ENCODE measurements around the gene SIPA1.

SIPA1 gene

DNA sequence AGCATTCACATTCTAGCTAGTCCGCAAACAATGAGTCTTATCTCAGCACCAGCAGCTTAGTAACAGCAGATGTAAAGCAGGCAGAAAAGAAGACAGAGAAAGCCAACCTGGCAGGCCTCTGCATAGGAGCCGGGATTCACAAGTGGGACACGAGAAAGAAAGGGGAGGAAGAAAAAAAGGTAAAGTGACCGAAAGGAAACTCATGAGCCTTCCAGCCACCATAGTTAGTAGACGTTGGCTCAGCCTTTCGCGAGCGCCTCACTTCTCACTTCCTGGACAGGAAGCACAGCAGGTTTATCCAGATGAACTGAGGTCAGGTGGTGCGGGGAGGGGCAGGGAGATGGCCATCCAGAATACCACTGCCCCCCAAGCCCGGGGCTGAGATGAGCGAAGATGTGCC is 54.5 kb downstream of the SIPA1 start:
- TF ChIP-seq POLR2AphosphoS5 (IDR thresholded peaks at IDR 0.05; ENCODE audit: borderline replicate concordance, low read depth, low read length) = no peak
- no peak for TF ChIP-seq FOXP2 (optimal IDR thresholded peaks at IDR 0.05; ENCODE audit: control extremely low read depth, extremely low read length, insufficient read depth)
- TF ChIP-seq EZH2 (IDR thresholded peaks at IDR 0.05) = no peak
- Histone ChIP-seq H3K27ac (no peak overlapping the region), H3K9ac (ENCODE audit: insufficient read length) (no peak overlapping the region), H3K4me3 (no peak overlapping the region), H3K36me3 (ENCODE audit: insufficient read depth, low read length) (no peaks in the 10 kb centered on the region), H3K9me3 (ENCODE audit: low read depth, low read length) (no peaks in the 10 kb centered on the region)
- no peak for DNase-seq (ENCODE audit: low read depth, low spot score)

DNA sequence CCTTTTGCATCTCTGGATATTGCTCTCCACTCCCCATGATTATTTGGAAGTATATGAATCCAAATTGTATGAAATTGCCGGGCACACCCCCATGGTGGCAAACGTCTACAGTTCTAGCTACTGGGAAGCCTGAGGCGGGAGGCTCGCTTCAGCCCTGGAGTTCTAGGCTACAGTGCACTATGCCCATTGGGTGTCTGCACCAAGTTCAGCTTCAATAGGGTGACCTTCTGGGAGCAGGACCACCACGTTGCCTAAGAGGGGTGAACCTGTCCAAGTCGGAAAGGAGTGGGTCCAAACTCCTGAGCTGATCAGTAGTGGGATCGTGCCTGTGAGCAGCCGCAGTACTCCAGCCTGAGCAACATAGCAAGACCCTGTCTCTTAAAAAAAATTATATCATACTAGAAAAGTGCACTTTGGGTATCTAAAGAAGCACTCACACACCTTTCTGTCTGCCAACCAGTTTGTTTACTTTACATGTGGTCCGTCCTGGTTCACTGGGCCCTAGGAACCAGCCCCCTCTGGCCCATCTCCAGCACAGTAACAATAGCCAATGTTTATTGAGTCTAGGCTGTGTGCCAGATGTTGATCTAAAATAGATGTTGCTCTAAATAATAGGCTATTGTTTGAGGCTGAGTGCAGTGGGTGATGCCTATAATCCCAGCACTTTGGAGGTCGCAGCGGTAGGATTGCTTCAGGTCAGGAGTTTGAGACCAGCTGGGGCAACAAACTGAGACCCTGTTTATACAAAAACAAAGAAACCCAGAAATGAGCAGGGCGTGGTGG is 57.7 kb downstream of the SIPA1 start:
- Histone ChIP-seq H3K27ac (no peak overlapping the region), H3K9ac (ENCODE audit: insufficient read length) (no peak overlapping the region), H3K9me3 (ENCODE audit: low read depth, low read length) (no peaks in the 10 kb centered on the region), H3K36me3 (ENCODE audit: insufficient read depth, low read length) (no peaks in the 10 kb centered on the region), H3K4me3 (no peak overlapping the region)
- no peak for DNase-seq (ENCODE audit: low read depth, low spot score)
- no peak for TF ChIP-seq POLR2AphosphoS5 (IDR thresholded peaks at IDR 0.05; ENCODE audit: borderline replicate concordance, low read depth, low read length)
- TF ChIP-seq FOXP2 (optimal IDR thresholded peaks at IDR 0.05; ENCODE audit: control extremely low read depth, extremely low read length, insufficient read depth) = no peak
- TF ChIP-seq EZH2 (IDR thresholded peaks at IDR 0.05) = no peak

DNA sequence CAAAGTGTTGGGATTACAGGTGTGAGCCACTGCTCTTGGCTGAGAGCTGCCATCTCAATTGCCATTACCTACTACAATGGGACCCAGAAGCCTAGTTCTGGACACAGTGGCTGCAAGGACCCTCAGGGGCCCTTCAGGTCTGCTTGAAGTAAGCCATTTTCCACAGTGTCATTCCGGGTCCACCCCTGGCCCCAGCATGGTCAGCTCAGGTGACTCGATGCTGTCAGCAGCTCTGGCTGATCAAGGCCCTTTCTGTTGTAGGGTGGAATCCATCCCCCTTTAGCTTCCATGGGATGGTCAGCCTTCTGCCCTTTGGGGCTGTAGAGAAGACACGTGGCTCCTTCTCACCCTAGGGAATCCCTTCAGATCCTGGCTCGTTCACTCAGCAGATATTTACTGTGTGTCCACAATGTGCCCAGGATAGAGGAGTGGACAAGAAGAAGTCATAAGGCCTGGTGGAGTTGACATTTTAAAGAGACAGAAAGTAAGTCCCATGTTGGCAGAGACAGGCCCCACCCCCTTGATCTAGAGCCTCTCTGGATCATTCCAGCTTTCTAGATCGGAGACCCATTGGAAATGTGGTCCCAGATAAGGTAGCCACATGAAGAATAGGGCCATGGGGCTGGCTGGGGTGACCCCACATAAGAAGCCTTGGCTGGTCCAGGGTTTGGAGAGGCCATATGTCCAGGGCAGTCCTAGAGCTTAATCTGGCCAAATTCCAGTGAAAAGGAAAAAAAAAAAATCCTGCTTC is 59.1 kb downstream of the SIPA1 start:
- Histone ChIP-seq H3K36me3 (ENCODE audit: insufficient read depth, low read length) (no peaks in the 10 kb centered on the region), H3K9me3 (ENCODE audit: low read depth, low read length) (no peaks in the 10 kb centered on the region), H3K9ac (ENCODE audit: insufficient read length) (no peak overlapping the region), H3K4me3 (no peak overlapping the region), H3K27ac (no peak overlapping the region)
- TF ChIP-seq FOXP2 (optimal IDR thresholded peaks at IDR 0.05; ENCODE audit: control extremely low read depth, extremely low read length, insufficient read depth) = no peak
- TF ChIP-seq POLR2AphosphoS5 (IDR thresholded peaks at IDR 0.05; ENCODE audit: borderline replicate concordance, low read depth, low read length) = no peak
- no peak for TF ChIP-seq EZH2 (IDR thresholded peaks at IDR 0.05)
- no peak for DNase-seq (ENCODE audit: low read depth, low spot score)

DNA sequence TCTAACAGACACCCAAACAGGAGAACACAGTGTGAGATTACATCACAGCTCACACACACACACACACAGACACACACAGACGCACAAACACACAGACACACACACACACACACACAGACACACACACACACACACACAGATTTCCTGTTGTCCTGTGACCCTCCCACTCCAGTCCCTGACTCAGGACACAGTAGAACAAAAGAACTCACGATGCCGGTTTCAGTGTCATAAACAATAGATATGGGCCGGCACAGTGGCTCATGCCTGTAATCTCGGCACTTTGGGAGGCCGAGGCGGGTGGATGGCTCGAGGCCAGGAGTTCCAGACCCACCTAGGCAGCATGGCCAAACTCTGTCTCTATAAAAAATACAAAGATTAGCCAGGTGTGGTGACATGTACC is 60.3 kb downstream of the SIPA1 start:
- H3K9me3 ChIP-seq (ENCODE audit: low read depth, low read length) = no peaks in the 10 kb centered on the region
- no peak for DNase-seq (ENCODE audit: low read depth, low spot score)
- no peak overlapping the region for H3K9ac ChIP-seq (ENCODE audit: insufficient read length)
- H3K36me3 ChIP-seq (ENCODE audit: insufficient read depth, low read length) = no peaks in the 10 kb centered on the region
- H3K27ac ChIP-seq = no peak overlapping the region
- no peak overlapping the region for H3K4me3 ChIP-seq
- TF ChIP-seq EZH2 (IDR thresholded peaks at IDR 0.05) (no peak), FOXP2 (optimal IDR thresholded peaks at IDR 0.05; ENCODE audit: control extremely low read depth, extremely low read length, insufficient read depth) (no peak), POLR2AphosphoS5 (IDR thresholded peaks at IDR 0.05; ENCODE audit: borderline replicate concordance, low read depth, low read length) (no peak)

DNA sequence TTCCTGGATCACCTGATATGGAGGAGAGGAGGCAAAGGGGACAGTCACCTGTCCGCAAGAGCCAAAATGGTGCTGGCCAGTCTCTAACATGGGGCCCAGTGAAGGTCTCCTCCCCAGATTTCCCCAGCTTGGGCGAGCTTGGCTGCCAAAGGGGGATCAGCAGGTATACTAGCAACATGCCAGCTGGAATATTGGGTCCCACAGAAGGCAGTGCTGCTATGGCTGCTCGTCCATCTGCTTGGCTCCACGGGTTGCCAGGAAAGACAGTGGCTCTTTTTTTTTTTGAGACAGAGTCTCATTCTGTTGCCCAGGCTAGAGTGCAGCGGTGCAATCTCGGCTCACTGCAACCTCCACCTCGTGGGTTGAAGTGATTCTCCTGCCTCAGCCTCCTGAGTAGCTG is 61.4 kb downstream of the SIPA1 start:
- no peak for TF ChIP-seq EZH2 (IDR thresholded peaks at IDR 0.05)
- no peak for TF ChIP-seq POLR2AphosphoS5 (IDR thresholded peaks at IDR 0.05; ENCODE audit: borderline replicate concordance, low read depth, low read length)
- no peak for TF ChIP-seq FOXP2 (optimal IDR thresholded peaks at IDR 0.05; ENCODE audit: control extremely low read depth, extremely low read length, insufficient read depth)
- H3K4me3 ChIP-seq = no peak overlapping the region
- H3K27ac ChIP-seq = no peak overlapping the region
- DNase-seq (ENCODE audit: low read depth, low spot score) = no peak
- H3K9me3 ChIP-seq (ENCODE audit: low read depth, low read length) = no peaks in the 10 kb centered on the region
- no peak overlapping the region for H3K9ac ChIP-seq (ENCODE audit: insufficient read length)
- H3K36me3 ChIP-seq (ENCODE audit: insufficient read depth, low read length) = no peaks in the 10 kb centered on the region

DNA sequence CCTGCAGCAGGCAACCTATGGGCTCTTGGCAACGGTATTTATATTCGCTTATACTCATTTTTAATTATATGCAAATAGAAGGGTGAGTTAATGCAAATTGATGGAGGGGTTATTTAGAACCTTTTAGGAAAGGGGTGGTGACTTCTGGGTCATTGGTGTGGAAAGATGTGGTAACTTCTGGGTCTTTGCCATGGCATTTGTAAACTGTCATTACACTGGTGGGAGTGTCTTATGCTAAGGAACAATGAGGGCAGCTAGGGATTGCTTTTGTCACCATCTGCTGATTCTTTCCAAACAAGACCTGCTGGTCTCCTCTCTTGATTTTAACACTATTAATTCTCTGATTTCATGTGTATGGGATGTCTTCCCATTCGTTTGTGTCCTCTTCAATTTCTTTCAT is 62.5 kb downstream of the SIPA1 start:
- H3K4me3 ChIP-seq = no peak overlapping the region
- H3K9me3 ChIP-seq (ENCODE audit: low read depth, low read length) = no peaks in the 10 kb centered on the region
- TF ChIP-seq EZH2 (IDR thresholded peaks at IDR 0.05) = no peak
- no peak for TF ChIP-seq FOXP2 (optimal IDR thresholded peaks at IDR 0.05; ENCODE audit: control extremely low read depth, extremely low read length, insufficient read depth)
- TF ChIP-seq POLR2AphosphoS5 (IDR thresholded peaks at IDR 0.05; ENCODE audit: borderline replicate concordance, low read depth, low read length) = no peak
- no peak overlapping the region for H3K9ac ChIP-seq (ENCODE audit: insufficient read length)
- no peak overlapping the region for H3K27ac ChIP-seq
- H3K36me3 ChIP-seq (ENCODE audit: insufficient read depth, low read length) = no peaks in the 10 kb centered on the region
- no peak for DNase-seq (ENCODE audit: low read depth, low spot score)
